GM21515 (cell line): ENCODE measurements around the gene SFTPB.
"Not testable (repeated sequence)": the region's sequence is repeated elsewhere in the genome, so short reads cannot be mapped to it uniquely, and the experiment has no call there.

Source experiments
- ATAC-seq: cut with Tn5 transposase; IDR thresholded peaks from one replicate; pipeline ENCODE4 v1.9.1; 2021; ENCODE audit not compliant: unreplicated experiment

The SFTPB gene

DNA sequence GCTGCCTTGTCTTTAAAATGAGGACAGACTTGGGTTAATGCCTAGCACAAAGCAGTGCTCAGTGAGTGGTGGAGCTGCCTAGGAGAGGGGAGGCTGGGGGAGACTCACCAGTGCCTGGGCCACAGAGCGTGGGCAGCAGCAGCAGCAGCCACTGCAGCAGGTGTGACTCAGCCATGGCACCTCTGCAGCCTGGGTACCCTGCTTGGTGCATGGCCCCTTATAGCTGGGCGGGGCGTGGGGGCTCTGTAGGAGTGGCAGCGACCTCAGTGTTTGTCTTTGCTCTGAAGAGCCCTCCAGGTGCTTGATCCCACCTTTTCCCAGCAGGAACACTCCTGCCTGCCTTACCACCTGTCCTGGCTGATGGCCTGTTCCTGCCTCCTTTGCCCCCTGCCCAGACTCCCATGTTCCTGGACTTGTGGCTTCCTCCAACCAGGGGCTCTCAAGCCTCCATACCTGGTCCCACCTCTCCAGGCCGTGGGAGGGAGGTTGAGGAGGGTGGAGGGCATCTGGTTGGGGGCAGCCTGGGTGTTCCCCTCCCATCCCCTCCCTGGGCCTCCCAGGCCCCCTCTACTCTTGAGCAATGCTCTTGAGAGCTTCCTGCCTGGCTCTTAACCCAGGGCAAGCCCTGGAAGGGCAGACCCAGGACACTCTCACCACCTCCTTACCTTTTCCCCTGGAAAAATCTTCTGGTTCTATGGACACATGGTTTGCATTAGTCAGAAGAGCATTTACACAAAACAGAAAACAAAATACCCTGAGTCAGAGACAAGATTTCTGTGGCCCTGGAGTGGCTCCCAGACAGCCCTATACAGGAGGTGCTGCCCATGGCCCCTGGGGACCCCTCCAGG lies at the start of gene SFTPB:
SFTPB (minus strand) TSS at position 191 of the 848 bp plus-strand sequence; CDS start at position 175, 16 bp downstream.
- no peak for ATAC-seq

DNA sequence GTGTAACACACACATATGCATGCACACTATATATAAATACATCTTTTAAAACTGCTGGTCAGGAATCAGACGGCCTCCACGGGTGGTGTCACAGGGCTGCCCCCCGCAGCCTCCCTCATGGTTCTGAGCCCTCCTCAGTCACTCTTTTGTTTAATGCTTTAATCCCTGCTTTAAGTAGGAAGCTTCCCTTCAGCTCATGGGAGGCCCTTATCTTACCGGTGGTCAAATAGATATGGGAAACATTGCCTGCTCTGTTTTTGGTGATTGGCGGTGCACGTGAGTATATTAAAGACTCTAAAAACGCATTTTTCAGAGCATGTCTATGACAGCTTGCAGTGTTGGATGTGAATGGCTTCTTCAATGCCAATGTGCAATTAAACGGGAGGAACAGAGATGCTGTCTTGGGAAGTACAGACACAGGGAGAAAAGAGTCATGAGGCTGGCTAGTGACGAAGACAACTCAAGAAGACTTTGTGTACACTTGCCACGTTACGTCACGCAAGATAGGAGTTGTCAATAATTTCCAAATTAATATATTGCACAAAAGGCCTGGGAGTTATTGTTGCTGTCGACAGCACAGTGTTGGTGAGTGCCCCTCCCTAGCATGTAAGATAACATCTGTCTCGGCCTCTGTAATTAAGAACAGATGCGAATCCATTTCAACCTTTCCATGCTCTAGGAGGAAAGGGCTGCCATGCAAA lies 49.5 kb upstream of the SFTPB start:
- ATAC-seq: no peak

DNA sequence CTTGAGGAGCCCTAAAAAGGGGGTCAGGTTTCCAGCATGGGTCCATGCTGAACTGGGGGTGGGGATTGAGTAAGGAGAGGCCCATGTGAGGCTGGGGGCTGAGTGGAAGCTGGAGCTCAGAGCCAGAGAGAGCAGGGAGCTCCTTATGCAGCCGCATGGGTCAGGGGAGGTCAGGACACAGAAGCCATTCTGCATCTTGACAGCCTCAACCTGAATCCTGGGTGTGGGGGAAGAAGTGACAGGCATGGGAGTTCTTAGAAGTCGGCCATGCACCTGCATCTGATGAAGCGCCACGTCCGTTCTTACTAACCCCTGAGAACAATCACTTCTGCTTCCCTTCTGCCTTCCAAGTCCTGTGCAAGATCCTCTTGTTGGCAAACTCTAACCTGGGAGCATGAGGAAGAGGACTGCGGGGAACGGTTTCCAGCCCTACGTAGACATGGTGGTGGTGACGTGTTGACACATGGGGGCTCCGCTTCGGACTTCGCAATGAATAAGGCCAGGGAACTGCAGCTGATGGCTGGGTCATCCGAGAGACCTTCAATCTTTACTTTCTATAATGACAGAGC lies 48.4 kb upstream of the SFTPB start:
- no peak for ATAC-seq

DNA sequence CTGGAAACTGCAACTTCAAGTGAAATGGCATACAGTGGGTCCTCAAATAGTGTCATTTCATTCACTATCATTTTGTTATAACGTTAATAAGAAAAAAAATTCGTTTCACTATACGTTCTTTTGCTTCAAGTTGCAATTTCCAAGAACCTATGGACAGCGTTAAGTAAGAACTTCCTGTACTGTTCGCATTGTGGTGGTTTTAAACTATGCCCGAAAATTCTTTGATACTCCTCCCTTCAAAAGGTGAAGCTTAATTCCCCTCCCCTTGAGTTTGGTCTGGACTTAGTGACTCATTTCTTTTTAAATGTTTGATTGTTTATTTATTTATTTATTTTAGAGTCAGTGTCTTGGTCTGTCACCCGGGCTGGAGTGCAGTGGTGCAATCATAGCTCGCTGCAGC lies 46.8 kb upstream of the SFTPB start:
- ATAC-seq: no peak

DNA sequence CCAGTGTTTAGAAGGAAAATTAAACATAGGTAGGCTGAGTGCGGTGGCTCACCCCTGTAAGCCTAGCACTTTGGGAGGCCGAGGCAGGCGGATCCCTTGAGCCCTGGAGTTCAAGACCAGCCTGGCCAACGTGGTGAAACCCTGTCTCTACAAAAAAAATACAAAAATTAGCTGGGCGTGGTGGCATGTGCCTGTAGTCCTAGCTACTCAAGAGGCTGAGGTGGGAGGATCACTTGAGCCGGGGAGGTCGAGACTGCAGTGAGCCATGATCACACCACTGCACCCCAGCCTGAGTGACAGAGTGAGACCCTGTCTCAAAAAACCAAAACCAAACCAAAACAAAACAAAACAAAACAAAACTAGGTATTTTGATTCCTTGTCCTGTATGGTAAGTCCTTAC lies 46.4 kb upstream of the SFTPB start:
- not testable (repeated sequence) for ATAC-seq

DNA sequence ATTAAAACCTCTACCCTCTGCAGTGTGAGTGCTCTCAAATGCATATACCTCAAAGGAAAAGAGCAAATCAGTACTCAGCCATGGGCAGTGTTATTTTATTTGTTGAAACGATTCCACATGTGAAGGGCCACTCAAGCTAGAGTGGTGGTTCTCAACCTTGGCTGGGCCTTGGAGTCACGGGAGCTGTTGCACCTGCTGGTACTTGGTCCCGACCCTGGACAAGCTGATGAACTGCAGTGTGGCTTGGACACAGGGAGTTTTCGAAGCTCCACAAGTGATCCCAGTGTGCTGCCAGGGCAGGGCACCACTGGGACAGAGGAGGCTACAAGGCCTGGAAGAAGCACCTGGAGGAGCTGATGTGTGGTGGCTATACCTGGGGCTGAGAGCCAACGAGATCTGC lies 45.8 kb upstream of the SFTPB start:
- no peak for ATAC-seq

DNA sequence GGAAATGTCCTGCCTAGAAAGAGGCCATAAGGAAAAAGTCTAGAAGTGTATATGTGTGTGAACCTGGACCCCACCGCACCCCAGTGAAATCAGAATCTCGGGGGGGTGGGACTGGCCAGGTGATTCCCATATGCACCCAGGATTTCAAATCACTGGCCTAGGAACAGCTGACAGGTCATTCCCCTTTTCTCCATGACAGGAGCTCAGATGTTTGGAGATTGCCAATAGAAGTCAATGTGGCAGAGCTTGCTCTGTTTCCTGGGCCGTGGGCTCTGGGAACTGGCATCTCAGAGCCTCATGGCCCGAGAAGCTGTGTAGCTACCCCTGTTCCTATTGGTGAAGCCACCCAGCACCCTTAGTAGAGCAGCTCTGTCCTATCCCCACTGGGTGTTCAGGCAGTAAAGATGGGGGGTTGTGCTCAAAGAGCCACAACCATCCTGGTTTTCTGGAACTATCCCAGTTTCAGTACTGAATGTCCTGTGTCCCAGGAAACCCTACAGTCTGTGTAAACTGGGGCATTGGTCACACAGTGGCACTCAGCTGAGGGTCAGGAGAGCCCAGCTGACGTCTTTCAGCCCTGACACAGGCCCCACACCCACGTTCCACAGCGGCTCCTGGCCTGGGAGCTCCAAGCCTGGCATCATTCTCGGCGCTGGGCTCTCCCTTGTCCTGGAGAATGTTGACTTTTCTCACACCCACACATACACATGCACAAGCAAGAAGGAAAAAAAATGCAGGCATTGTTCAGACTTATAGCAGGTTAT lies 45.0 kb upstream of the SFTPB start:
- ATAC-seq: no peak

DNA sequence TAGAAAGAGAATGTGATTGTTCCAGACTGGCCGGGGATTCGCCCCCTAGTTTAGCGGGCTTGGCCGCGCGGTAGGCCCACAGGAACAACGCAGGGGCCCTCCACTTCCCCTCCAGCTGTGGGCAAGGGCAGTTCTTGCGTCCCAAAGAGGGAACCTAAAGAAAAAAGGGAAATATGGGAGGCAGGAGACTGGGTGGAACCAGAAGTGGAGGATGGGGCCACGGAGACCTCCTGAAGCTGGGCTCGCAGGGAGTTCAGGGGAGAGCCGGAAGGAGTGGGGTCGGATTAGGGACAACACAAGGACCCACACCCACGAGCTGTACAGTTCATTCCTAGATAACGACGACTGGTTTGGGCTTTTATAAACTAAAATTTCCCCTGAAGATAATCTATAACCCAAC lies 44.3 kb upstream of the SFTPB start:
- no peak for ATAC-seq

DNA sequence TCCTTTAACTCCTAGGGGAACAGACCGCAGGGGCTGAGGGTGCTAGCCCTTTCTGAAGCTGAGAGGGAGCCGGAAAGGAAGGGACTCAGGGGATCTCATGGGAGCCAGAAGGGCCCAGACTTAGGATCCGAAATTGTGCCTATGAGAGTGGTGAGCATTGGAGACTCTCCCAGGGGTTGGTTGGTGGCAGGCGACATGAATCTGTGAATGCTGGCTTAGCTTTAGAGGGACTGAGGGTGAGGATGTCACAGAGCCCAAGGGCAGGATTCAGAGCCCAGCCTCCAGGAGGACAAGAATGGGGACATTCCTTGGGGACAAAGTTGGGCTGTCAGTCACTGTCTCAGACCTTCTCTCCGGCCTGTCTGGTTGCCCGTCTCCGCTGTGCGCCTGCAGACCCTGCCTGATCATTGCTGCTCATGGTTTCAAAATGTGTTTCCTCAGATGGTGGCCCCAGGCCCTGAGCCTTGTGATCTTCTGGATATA lies 43.6 kb upstream of the SFTPB start:
- no peak for ATAC-seq

DNA sequence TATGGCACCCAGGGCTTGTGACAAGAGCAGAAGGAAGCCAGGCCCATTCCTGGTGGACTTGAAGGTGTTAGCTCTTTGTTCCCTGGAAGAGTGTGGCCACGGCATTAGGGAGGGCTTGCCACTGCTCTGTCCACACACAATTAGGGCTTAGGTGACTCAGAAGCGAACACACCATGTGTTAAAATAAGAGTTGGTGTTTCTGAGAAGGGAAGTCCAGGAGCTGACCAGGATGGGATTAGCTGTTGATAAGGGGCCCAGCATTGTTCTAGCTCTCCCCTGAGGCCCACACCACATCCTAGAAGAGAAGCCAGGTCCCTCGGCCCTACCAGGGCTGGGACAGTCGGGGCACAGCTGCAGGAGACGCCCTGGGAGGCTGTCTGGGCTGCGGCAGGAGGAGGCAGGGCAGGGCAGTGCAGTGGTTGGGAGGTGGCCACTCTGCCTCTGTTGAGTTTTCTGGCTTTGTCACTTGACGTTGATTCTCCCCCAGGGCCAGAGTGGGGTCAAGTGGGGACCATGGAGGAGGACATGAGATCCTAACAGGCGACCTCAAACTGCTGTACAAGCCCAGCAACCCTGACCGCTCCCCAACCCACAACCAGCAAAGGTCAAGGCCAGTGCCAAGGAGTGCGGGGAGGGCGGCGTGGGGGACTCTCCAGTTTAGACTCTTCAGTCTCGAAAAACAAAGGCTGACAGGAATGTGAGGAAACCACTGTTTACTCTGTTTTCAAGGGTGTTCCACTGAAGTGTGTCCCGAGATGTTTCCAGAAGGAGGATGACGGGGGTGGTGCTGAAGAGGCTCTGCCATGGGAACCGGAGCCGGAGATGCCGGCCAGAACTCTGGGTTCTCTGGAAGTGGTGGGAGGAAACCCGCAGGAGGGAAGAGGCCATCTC lies 42.9 kb upstream of the SFTPB start:
- ATAC-seq: no peak

DNA sequence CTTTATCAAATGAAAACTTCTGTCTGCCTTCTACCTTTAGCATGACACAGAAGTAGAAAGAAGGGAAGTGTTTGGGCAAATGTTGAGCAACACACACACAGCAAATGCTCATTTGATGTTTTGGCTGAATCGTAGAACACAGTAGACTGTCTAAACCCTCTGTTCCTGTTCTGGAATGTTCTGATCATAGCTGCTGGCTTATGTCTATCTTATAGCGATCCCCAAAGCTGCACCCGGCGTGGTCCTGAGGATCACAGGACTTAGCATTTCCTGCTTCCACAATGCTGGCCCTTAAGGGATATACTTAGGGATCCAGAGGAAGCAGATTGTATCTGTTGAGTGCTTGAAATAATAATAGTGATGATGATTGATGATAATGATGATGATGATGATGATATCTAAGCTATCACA lies 41.4 kb upstream of the SFTPB start:
- ATAC-seq: no peak

DNA sequence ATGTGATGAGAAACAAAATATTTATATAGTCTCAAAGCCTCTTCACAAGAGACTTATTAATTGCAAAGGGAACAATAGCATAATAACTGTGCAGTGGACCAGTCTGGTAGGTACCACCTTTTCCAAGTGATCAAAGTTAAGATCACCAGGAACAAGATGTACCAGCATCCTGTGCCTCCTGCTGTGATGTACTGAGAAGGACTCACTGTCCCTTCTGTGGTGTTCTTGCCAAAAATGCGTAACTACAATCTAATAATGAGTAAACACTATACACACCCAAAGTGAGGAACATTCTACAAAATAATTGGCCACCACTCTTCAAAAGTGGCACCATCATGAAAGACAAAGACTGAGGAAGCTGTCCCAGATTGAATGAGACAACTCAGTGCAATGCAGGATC lies 40.6 kb upstream of the SFTPB start:
- no peak for ATAC-seq

DNA sequence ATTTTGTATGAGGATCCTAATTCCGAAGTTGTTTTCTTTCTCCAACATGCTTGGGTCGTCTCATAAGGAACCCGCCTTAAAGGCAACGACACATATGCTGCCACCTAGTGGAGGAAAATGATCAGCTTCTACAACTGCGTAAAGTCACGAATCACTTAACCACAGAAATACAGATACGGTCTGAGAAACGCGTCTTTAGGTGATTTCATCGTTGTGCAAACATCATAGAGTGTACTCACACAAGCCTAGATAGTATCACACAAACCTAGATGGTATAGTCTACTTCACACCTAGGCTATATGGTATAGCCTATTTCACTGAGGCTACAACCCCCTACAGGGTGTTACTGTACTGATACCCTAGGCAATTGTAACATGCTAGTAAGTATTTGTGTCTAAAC lies 39.3 kb upstream of the SFTPB start:
- ATAC-seq: peak; percentile 54

DNA sequence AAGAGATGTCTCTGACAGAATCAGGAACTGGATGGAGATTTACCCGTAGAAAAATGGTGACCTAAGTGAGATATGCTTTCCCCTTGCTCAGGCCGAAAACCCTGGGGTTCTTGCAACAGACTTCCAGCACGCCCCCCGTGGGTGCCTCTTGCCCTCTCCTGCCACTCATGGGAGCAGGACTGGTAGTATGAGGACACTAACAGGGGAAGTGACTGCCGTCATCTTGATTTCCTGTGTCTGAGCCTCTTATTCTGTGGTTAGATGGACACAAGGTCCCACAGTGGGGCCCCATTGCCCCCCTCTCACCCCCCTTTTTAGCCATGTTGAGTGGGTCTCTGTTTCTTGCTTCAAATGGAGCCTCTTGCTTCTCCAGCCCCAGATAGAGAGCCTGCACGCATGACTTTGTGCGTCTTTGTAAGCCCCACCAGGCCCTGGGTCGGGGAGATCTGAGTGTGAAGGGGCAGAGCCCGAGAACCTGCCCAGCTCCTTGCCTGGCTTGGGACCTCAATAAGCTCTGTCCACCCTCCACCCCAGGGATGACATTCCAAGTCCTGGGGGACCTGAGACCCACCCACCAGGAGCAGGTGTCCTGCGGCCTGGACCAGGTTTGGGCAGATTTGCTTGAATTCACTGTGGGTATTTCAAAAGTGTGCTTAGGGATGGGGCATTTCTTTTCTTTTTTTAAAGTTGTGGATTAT lies 38.7 kb upstream of the SFTPB start:
- no peak for ATAC-seq

DNA sequence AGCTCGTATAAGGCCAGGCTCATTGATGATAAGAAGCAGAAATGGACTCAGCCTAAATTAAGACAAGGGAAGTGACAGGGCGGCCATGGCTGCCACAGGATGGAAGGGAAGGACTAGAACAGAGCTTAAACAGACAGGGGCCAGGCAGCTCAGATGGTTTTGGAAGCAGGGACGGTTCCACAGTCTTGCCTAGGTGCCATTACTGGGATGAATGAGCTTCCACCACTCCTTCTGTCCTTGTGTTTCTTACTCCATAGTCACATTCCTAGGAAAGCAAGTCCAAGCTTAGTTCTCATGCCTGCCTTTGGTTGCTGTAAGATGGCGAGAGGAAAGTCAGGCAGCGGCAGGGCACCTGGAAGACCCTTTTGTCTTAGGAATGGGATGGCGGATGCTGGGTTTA lies 38.1 kb upstream of the SFTPB start:
- no peak for ATAC-seq

DNA sequence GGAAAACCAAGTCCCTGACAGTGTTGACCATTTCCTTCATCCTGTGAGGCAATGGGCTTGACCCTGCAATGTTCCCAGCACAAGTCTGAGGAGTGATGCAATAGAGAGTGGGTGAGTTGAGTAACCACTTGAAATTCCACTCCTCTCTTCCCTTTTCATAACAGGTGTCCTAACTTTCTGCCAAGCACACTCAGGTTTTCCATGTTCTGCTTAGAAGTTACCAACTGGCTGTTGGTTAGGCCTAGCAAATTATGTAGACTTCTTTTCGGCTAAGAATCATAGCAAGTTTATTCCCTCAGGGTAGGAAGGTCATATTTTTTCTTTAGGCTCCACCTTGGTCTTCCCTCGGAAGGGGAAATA lies 37.7 kb upstream of the SFTPB start:
- no peak for ATAC-seq

DNA sequence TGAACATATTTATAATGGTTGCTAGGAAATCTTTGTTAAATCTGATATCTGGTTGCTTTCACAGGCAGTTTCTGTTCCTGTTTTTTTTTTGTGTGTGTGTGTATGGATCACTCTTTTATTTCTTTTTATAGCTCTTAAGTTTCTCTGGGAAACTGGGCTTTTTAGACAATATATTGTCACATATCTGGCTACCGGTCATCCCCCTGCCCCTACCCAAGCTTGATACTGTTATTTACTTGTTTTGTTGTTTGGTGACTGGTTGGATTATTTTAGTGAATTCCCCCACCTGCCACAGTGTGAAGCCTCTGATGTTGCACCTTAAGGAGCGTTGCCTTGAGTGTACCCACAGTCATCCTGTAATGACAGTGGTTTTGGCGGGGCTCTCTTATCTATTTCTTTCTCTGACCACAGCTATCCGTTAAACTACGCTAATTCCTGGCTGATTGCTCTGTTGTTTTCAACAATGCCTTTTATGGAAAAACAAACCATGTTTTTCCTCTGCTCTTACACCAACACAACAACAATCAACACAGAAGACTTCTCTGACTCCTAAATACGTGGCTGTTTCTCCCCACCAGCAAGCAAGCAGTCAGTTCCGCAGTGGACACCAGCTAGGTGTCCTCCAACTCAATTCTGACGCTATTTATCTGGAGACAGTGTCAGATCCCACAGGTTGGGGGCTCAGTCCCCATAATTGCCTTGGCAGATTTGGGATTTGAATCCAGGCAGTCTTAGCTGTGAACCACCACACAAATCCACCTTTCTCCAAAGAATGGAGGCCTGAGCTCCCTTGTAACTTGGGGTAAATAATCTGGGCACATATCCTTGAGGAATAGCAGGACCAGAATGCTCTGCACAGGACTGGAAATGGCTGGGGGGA lies 37.0 kb upstream of the SFTPB start:
- peak; percentile 65 for ATAC-seq

DNA sequence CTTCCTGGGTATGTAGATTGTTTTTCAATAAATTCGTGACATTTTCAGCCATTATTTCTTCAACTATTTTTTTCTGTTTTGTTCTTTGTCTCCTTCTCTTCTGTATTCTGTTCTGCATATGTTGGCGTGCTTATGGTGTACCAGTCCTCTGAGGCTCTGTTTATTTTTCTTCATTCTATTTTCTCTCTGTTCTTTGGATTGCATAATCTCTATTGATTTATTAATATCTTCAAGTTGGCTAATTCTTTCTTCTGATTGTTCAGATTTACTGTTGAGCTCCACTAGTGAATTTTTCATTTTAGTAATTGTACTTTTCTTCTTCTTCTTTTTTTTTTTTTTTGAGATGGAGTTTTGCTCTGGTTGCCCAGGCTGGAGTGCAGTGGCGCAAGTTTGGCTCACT lies 36.0 kb upstream of the SFTPB start:
- ATAC-seq: no peak

DNA sequence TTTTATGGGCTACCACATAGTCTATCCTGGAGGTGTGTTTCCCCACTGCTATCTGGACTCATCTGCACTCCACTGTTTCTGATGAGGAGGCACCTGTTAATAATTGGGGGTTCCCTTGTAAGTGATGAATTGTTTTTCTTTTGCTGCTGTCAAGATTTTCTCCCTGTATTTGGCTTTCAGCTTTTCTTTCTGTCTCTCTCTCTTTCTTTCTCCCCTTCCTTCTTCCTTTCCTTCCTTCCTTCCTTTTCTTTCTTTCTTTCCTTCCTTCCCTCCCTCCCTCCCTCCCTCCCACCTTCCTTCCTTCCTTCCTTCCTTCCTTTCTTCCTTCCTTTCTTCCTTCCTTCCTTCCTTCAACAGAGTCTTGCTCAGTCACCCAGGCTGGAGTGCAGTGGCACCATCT lies 35.3 kb upstream of the SFTPB start:
- no peak for ATAC-seq
